GM12878 (cell line): ENCODE measurements around the gene SEPTIN6. TPM values are rescaled to one million over a fixed set of nuclear protein-coding genes. Genes with fewer than 3 reads are reported as not detected.
A peak's percentile ranks its signal among the peaks of the same experiment; 100 is the strongest.

ENCODE experiments used
- BRCA1 ChIP-seq: IDR thresholded peaks from 2 replicates; pipeline ENCODE4 v1.6.1; 2011; ENCODE audit warnings: low read depth, low read length, improper control_type of control experiment
- CBX3 ChIP-seq: fragments of 200-600 bp; sonication (generic); IDR thresholded peaks from 2 replicates; pipeline ENCODE4 v1.6.1; 2016; ENCODE audit warnings: low read depth, borderline replicate concordance
- CHD1 ChIP-seq: IDR thresholded peaks from 2 replicates; pipeline ENCODE4 v1.6.1; 2012; ENCODE audit warnings: low read depth, low read length, improper control_type of control experiment
- CHD4 ChIP-seq: fragments of 200-600 bp; sonication (generic); IDR thresholded peaks from 2 replicates; pipeline ENCODE4 v1.6.1; 2016; ENCODE audit warnings: mild to moderate bottlenecking
- E4F1 ChIP-seq: fragments of 450-650 bp; IDR thresholded peaks from 2 replicates; pipeline ENCODE4 v1.6.1; 2018; ENCODE audit warnings: borderline replicate concordance, mild to moderate bottlenecking; ENCODE audit not compliant: partially characterized antibody
- EGR1 ChIP-seq, 2 experiments: IDR thresholded peaks; 1 replicate in 1 of 2; 2 replicates in 1 of 2; pipeline ENCODE4 v1.6.1; 2011 to 2012; ENCODE audit warnings: low read depth in 2 of 2, low read length in 2 of 2, borderline replicate concordance in 1 of 2, mild to moderate bottlenecking in 1 of 2, moderate library complexity in 1 of 2
- ESRRA ChIP-seq: IDR thresholded peaks from 2 replicates; pipeline ENCODE4 v1.6.1; 2012; ENCODE audit warnings: mild to moderate bottlenecking, low read length, improper control_type of control experiment
- IKZF1 ChIP-seq: fragments of 450-650 bp; conservative IDR thresholded peaks from 2 replicates; pipeline ENCODE4 v1.6.1; 2017; ENCODE audit warnings: antibody characterized with exemption, mild to moderate bottlenecking
- KDM1A ChIP-seq: fragments of 200-600 bp; sonication (generic); IDR thresholded peaks from 2 replicates; pipeline ENCODE4 v1.6.1; 2016; ENCODE audit warnings: borderline replicate concordance
- KLF5 ChIP-seq: fragments of 450-650 bp; IDR thresholded peaks from 2 replicates; pipeline ENCODE4 v1.6.1; 2014; ENCODE audit warnings: mild to moderate bottlenecking; ENCODE audit not compliant: partially characterized antibody
- MTA3 ChIP-seq: IDR thresholded peaks from 2 replicates; pipeline ENCODE4 v1.6.1; 2012; ENCODE audit warnings: low read length, inconsistent platforms, borderline replicate concordance
- NBN ChIP-seq: fragments of 450-650 bp; IDR thresholded peaks from 2 replicates; pipeline ENCODE4 v1.6.1; 2016
- POU2F2 ChIP-seq: IDR thresholded peaks from 3 replicates; pipeline ENCODE4 v1.6.1; 2011; ENCODE audit warnings: low read depth, mild to moderate bottlenecking, low read length, borderline replicate concordance
- RUNX3 ChIP-seq: IDR thresholded peaks from 2 replicates; pipeline ENCODE4 v1.6.1; 2012; ENCODE audit warnings: low read length, inconsistent platforms
- SIX5 ChIP-seq: IDR thresholded peaks from 2 replicates; pipeline ENCODE4 v1.6.1; 2011; ENCODE audit warnings: mild to moderate bottlenecking, low read depth, low read length, moderate library complexity; ENCODE audit not compliant: severe bottlenecking
- SKIL ChIP-seq: fragments of 450-650 bp; IDR thresholded peaks from 2 replicates; pipeline ENCODE4 v1.6.1; 2017; ENCODE audit warnings: mild to moderate bottlenecking, low read depth, inconsistent platforms; ENCODE audit not compliant: poor library complexity, severe bottlenecking
- SMAD1 ChIP-seq: fragments of 450-650 bp; IDR thresholded peaks from 2 replicates; pipeline ENCODE4 v1.6.1; 2018; ENCODE audit warnings: mild to moderate bottlenecking, low read depth; ENCODE audit not compliant: partially characterized antibody
- SMAD5 ChIP-seq: IDR thresholded peaks from 2 replicates; pipeline ENCODE4 v1.6.1; 2016; ENCODE audit warnings: antibody characterized with exemption, low read depth
- SMARCA5 ChIP-seq: fragments of 450-650 bp; IDR thresholded peaks from 2 replicates; pipeline ENCODE4 v1.6.1; 2017; ENCODE audit warnings: mild to moderate bottlenecking
- YY1 ChIP-seq: IDR thresholded peaks from 2 replicates; pipeline ENCODE4 v1.6.1; 2011; ENCODE audit warnings: low read depth, mild to moderate bottlenecking, low read length
- ZBTB11 ChIP-seq: fragments of 450-650 bp; formaldehyde crosslinking; IDR thresholded peaks from 2 replicates; pipeline ENCODE4 v1.5.0; 2022; ENCODE audit warnings: mild to moderate bottlenecking, missing genetic modification characterization
- ZNF274 ChIP-seq: IDR thresholded peaks from one replicate; pipeline ENCODE4 v1.8.0; 2011; ENCODE audit not compliant: insufficient read length, insufficient read depth
- ZNF622 ChIP-seq: fragments of 450-650 bp; IDR thresholded peaks from 2 replicates; pipeline ENCODE4 v1.6.1; 2017; ENCODE audit warnings: mild to moderate bottlenecking, inconsistent platforms
- ZSCAN29 ChIP-seq: fragments of 450-650 bp; IDR thresholded peaks from 2 replicates; pipeline ENCODE4 v1.6.1; 2017; ENCODE audit warnings: mild to moderate bottlenecking, moderate library complexity
- polyA plus RNA-seq, 11 experiments: library from polyadenylated mRNA; depleted of rRNA in 4 of 11; unstranded in 6 of 11; stranded (reverse) in 5 of 11; fragments of >200 nt; fragmentation: Nextera tagmentation in 4 of 11; fragmentation: Illumina TruSeq in 1 of 11; extraction: Ambion mirVana in 4 of 11; extraction: Trizol in 1 of 11; gene quantifications; 1 replicate in 1 of 11; 2 replicates in 10 of 11; pipeline versions ENCODE4 v1.2.1 to v1.2.3, GENCODE V29; 2011 to 2016; ENCODE audit warnings: inconsistent platforms in 2 of 11, missing spikeins in 2 of 11, low read depth in 1 of 11
- total RNA-seq, 4 experiments: library from RNA; depleted of rRNA in 3 of 4; stranded (reverse); fragments of >200 nt in 3 of 4; fragmentation: Illumina TruSeq in 1 of 4; extraction: Trizol in 1 of 4; gene quantifications; 2 replicates each; pipeline versions ENCODE4 v1.2.1 to v1.2.3, GENCODE V29; 2013 to 2021

The SEPTIN6 gene
- total and polyA plus RNA-seq, 10 of the 15 experiments (the other 5 are each of a cell fraction or from before 2014, with no cell fraction given): 37.2 to 353 (median 154) TPM

- TF ChIP-seq E4F1 (peak; percentile 49), NBN (peak; percentile 93), CHD1 (peak; percentile 95; the same call in 1 of the 2 replicates), SIX5 (no peak), EGR1 (IDR thresholded peaks at IDR 0.05; ENCODE audit: borderline replicate concordance in 1 of 2, low read depth in 2 of 2, low read length in 2 of 2) (peak in 1 of 2 experiments; percentile 36; a peak in 1 of 3 replicates), ZNF274 (no peak), CBX3 (no peak), SMAD1 (no peak), ZBTB11 (no peak), SMAD5 (peak; percentile 50; the same call in 1 of the 2 replicates), SMARCA5 (no peak), MTA3 (no peak), ESRRA (no peak), RUNX3 (peak; percentile 55), IKZF1 (peak; percentile 48; the same call in 1 of the 2 replicates), SKIL (peak; percentile 88), KDM1A (no peak), POU2F2 (peak; percentile 84), BRCA1 (no peak), ZNF622 (no peak), CHD4 (no peak), YY1 (no peak), KLF5 (peak; percentile 97), ZSCAN29 (no peak)
Observed at GRCh38 chrX:119693040-119693995, at the start of gene SEPTIN6 (continued).
